A673 (cell line): ENCODE results near the gene GLOD5. TPM values are rescaled to one million over a fixed set of nuclear protein-coding genes. Genes with fewer than 3 reads are reported as not detected.

Experiments used
- BruUV-seq: library from RNA; stranded (reverse); fragments of 400-500 nt; replicated peaks from 2 replicates; lab custom pipeline; 2021; lab: Mats Ljungman, UMichigan
- CTCF ChIA-PET: fragments of 300-600 bp; sonication (Branson Sonifier 250); formaldehyde crosslinking; loops from one replicate; lab custom pipeline; 2022; ENCODE audit warnings: antibody characterized with exemption; lab: Charles Lee
- POLR2A ChIA-PET: fragments of 300-600 bp; sonication (Branson Sonifier 250); formaldehyde crosslinking; loops from one replicate; lab custom pipeline; 2022; ENCODE audit warnings: antibody characterized with exemption; ENCODE audit not compliant: low non-redundant PET; lab: Charles Lee
- DNase-seq: peaks from one replicate; pipeline ENCODE4 v3.0.0-alpha.2; 2015; ENCODE audit warnings: low spot score
- H3K27ac ChIP-seq: fragments of 200-600 bp; sonication (generic); 2 replicates; pipeline ENCODE4 v1.5.1; 2016; ENCODE audit warnings: mixed run types, low read depth, mild to moderate bottlenecking, mixed read lengths, antibody characterized with exemption, low read length; ENCODE audit not compliant: poor library complexity, severe bottlenecking
- H3K27me3 ChIP-seq: fragments of 200-600 bp; sonication (generic); replicated peaks from 2 replicates; pipeline ENCODE4 v1.6.1; 2017; ENCODE audit warnings: mixed run types, low read depth, mild to moderate bottlenecking, mixed read lengths, antibody characterized with exemption, low read length; ENCODE audit not compliant: insufficient read depth, poor library complexity
- H3K36me3 ChIP-seq: fragments of 200-600 bp; sonication (generic); 2 replicates; pipeline ENCODE4 v1.6.1; 2016; ENCODE audit warnings: mixed run types, mild to moderate bottlenecking, mixed read lengths, antibody characterized with exemption, low read length; ENCODE audit not compliant: insufficient read depth, poor library complexity, severe bottlenecking
- H3K4me1 ChIP-seq: fragments of 200-600 bp; sonication (generic); 2 replicates; pipeline ENCODE4 v1.6.1; 2017; ENCODE audit warnings: mixed run types, mild to moderate bottlenecking, mixed read lengths, antibody characterized with exemption, low read length; ENCODE audit not compliant: insufficient read depth, poor library complexity, severe bottlenecking
- H3K4me3 ChIP-seq: fragments of 200-600 bp; sonication (generic); 2 replicates; pipeline ENCODE4 v1.5.1; 2016; ENCODE audit warnings: low read depth, mixed run types, mild to moderate bottlenecking, mixed read lengths, low read length; ENCODE audit not compliant: poor library complexity, severe bottlenecking
- H3K9me3 ChIP-seq: fragments of 200-600 bp; sonication (generic); 2 replicates; pipeline ENCODE4 v1.6.1; 2016; ENCODE audit warnings: mixed run types, low read depth, mild to moderate bottlenecking, mixed read lengths, antibody characterized with exemption, low read length; ENCODE audit not compliant: poor library complexity, severe bottlenecking
- CTCF ChIP-seq: fragments of 300-800, 200-600 bp; sonication (generic); conservative IDR thresholded peaks from 2 replicates; pipeline ENCODE4 v1.5.1; 2017; ENCODE audit warnings: low read depth, mild to moderate bottlenecking, antibody characterized with exemption, low read length, moderate library complexity, mixed read lengths
- EZH2 ChIP-seq: fragments of 200-600 bp; sonication (generic); IDR thresholded peaks from 2 replicates; pipeline ENCODE4 v1.6.1; 2017; ENCODE audit warnings: borderline replicate concordance, low read depth, mild to moderate bottlenecking, mixed read lengths, antibody characterized with exemption, low read length; ENCODE audit not compliant: poor library complexity, severe bottlenecking
- intact Hi-C: fragments of 100-400 bp; cut with micrococcal nuclease; formaldehyde crosslinking; loops from one replicate; pipeline ENCODE4 v1.10.0; 2022; ENCODE audit not compliant: unreplicated experiment
- total RNA-seq: library from RNA; stranded (reverse); gene quantifications from 2 replicates; pipeline ENCODE4 v1.2.3, GENCODE V29; 2021

Gene GLOD5
- total RNA-seq, 1 experiment from 2014 or later: not detected

- H3K4me3 ChIP-seq: no peak overlapping the region
- no peaks in the 10 kb centered on the region for H3K9me3 ChIP-seq
- TF ChIP-seq CTCF: no peak
- no peak for TF ChIP-seq EZH2
- intact Hi-C loops: no loop called here
- no peaks in the 10 kb centered on the region for H3K27me3 ChIP-seq
- DNase-seq: no peak
- no TSS peak for BruUV-seq
- no peaks in the 10 kb centered on the region for H3K36me3 ChIP-seq
- H3K4me1 ChIP-seq: no peaks in the 10 kb centered on the region
- ChIA-PET CTCF (no interaction called here), POLR2A (no interaction called here)
- H3K27ac ChIP-seq: no peak overlapping the region
Measured at GRCh38 chrX:48754238-48754637, 7.3 kb upstream of the GLOD5 start.

- BruUV-seq: no TSS peak
- ChIA-PET CTCF (no interaction called here), POLR2A (no interaction called here)
Measured at GRCh38 chrX:48769230-48769629, 7.7 kb downstream of the GLOD5 start.

GRCh38 chrX:48770296-48770695, 8.7 kb downstream of the GLOD5 start:
- Histone ChIP-seq H3K4me3 (no peak overlapping the region), H3K4me1 (no peaks in the 10 kb centered on the region), H3K9me3 (no peaks in the 10 kb centered on the region), H3K36me3 (no peaks in the 10 kb centered on the region), H3K27ac (no peak overlapping the region), H3K27me3 (no peaks in the 10 kb centered on the region)
- intact Hi-C loops: no loop called here
- BruUV-seq: no TSS peak
- DNase-seq: no peak
- ChIA-PET CTCF (no interaction called here), POLR2A (no interaction called here)
- TF ChIP-seq CTCF: no peak
- TF ChIP-seq EZH2: no peak

More at GRCh38 chrX:48769230-48769629, 7.7 kb downstream of the GLOD5 start:
- Histone ChIP-seq H3K27ac (no peak overlapping the region), H3K4me1 (no peaks in the 10 kb centered on the region), H3K36me3 (no peaks in the 10 kb centered on the region), H3K4me3 (no peak overlapping the region), H3K27me3 (no peaks in the 10 kb centered on the region), H3K9me3 (no peaks in the 10 kb centered on the region)
- TF ChIP-seq CTCF (no peak), EZH2 (no peak)
- no peak for DNase-seq
- intact Hi-C loops: no loop called here
